Breast epithelium (tissue), 3 donors: Measurements from ENCODE around the gene SLC1A3.

Source experiments
- CTCF ChIP-seq, 3 donors: fragments of 450-650 bp; IDR thresholded peaks; one replicate each; pipeline ENCODE4 v1.5.1; 2016 to 2017; ENCODE audit warnings: antibody characterized with exemption in 3 of 3, mild to moderate bottlenecking in 3 of 3, moderate library complexity in 3 of 3
- POLR2A ChIP-seq: fragments of 450-650 bp; IDR thresholded peaks from one replicate; pipeline ENCODE4 v1.6.1; 2016; ENCODE audit warnings: antibody characterized with exemption, mild to moderate bottlenecking, moderate library complexity
- POLR2AphosphoS5 ChIP-seq, 3 donors: sonication (generic); formaldehyde crosslinking; IDR thresholded peaks; one replicate each; pipeline ENCODE4 v1.6.1; 2017; ENCODE audit warnings: antibody characterized with exemption in 3 of 3

DNA sequence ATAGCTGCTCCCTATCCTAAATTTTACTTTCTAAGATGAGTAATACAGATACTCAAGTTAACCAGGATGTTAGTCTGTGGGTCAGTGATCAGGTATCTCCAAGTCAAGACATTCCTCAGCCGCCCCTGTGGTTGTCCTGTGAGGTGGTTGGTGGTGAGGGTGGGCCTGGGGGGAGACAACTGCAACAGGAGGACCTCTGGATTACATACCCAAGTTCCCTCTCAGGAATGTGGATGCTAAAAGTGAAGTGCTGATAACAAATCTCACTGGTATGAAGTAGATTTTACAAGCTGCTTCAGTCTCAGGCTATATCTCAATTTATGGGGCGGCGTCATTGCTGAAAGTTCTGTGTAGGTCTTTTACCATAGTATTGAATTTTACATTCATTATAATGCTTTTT, 38.3 kb downstream of the SLC1A3 start:
- TF ChIP-seq CTCF (IDR thresholded peaks at IDR 0.05) (no peak), POLR2A (no peak), POLR2AphosphoS5 (IDR thresholded peaks at IDR 0.05) (no peak)
